ENCODE measurements around the gene STK40.
A peak's percentile ranks its signal among the peaks of the same experiment; 100 is the strongest.

Gene STK40

DNA sequence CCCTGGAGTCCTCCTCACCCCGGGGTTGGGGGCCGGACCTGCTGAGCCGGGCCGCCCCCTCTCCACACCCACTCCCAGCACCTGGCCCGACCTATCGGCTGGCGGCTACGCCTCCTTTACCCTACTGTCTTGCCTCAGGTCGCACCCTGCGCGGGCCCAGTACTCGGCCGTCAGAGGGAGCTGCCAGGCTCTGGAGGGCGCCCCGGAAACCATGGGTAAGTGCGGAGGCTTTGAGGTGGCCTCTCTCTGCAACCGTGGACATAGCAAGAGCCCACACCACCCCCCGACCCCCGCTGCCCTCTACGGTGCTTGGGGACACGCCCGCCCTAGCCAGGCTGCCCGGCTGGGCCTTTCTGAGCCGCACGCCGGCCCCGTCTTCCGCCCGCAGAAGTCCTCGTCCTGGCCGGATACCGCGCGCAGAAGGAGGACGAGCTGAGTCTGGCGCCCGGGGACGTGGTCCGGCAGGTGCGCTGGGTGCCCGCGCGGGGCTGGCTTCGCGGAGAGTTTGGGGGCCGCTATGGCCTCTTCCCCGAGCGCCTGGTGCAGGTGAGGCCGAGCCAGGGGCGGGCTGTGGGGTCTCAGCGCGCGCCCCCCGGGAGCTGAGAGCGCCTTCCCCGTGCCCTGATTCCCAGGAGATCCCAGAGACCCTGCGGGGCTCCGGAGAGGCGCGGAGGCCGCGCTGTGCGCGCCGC is 79.4 kb downstream of the STK40 start, which contains the start of gene SH3D21:
TSS of gene SH3D21 (plus strand) at position 159 of the 692 bp plus-strand sequence. CDS start at position 212, 53 bp downstream.
- DNase-seq, result peak; percentile 69

DNA sequence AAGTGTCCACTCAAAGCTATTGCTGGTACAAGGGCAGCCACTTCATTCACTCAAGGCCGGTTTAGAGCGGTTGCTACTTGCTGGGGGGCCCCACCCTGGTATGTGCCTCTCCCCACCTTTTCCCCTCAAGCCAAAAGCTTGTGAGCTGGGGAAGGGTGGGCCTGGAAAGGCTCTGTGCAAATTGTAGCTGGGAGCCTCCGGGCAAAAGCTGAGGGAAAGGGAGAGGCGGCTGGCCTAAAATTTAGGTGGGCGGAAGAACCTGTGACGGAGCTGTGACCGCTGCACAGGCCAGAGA is 79.9 kb downstream of the STK40 start:
- no peak for DNase-seq

DNA sequence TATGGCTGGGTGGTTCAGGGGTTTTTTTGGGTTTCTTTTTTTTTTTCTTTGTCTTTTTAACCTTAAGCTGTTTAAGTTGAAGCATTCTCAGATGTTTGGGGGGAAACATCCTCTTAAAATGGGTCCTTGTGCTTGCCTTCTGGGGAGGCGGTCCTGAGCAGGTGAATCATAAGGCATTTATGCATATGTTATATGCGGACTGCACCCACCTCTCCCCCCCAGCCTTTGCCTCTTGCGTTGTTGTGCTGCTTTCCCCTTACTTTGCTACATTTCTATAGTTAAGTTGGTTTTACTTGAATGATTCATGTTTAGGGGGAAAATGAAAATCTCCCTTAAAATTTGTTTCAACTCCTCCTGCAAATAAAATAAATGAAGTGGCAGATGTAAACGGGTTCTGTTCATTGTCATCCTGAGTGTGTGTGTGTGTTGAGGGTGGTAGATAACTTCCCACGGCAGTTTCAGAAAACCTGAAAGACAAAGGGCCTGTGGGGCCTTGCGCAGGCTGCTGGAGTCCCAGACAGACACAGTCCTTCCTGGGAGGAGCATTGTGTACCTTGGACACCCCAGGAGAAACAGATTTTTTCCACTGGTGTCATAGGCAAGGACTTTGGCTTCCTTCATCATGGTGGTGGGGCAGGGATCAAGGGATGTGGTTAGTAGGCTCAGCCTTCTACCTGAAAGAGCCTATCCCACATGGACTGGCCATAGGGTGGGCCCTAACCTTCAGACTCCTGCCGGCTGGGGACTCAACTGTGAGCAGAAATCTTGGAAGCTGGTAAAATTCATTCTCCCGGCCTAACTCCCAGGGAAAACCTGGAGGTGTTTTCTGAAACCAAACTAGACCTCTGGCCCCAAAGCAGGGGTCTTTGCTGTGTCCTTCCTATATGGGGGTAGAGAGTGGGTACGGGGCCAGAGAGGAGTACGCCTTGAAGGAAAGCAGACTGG is 80.5 kb downstream of the STK40 start:
- no peak for DNase-seq

DNA sequence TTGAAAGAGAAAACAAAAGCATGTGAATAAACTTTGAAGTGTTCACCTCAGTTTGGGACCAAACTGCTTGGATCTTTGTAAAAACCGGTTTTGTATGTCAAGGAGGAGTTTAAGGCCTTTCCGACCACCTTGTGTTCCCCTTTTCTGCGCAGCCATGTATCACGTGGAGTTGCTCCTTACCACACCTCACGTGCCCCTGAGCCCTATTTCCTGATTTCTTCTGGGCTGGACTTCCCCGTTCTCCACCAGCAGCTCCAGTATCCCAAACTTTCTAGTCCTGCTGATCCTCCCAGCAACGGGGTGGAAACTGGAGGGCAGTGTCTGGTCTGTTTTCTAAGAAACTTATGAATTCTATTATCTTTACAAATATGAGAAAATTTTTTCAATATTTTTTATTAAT is 81.2 kb downstream of the STK40 start:
- no peak for DNase-seq

DNA sequence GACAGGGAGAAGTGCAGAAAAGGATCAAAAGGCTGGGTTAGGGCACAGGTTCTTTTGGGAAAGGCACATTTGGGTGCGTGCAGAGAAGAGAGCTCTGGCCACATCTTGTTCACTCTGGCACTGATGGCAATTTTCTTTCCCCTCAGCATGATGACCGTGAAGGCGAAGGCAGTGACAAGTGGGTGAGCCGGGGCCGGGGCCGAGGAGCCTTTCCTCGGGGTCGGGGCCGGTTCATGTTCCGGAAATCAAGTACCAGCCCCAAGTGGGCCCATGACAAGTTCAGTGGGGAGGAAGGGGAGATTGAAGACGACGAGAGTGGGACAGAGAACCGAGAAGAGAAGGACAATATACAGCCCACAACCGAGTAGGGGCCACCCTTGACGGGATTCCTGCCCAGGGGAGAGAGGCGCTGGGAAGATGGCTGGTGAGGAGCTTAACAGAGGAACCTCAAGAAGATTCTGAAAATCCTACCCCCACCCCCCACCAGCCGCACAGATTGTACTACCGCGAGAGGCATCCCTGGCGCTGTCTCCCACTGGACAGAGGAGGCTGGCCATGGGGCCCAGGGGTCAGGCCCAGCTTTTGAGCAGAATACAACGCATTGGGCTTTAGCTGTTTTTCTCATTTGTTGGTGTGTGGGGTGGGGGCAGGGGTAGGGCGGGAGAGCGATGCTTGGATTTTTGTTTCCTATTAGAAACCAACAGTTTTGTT is 81.9 kb downstream of the STK40 start:
- no peak for DNase-seq

DNA sequence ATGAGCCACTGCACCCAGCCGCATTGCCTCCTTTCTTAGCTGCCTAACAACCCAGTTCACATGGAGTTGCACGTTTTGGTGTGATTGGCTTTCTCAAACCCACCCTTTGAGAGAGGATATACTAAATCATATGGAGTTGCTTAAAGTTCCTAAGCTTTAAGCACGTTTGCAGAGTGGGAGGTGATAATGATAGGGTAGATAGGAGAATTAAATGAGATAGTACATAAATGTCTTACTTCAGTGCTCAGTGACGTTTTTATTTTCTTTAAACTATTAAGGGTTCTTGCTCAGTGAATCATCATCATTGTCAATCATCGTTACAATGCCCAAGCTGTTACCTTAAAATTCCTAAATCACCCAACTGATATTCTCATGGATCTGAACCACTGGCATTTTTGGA is 82.5 kb downstream of the STK40 start:
- DNase-seq, result no peak

DNA sequence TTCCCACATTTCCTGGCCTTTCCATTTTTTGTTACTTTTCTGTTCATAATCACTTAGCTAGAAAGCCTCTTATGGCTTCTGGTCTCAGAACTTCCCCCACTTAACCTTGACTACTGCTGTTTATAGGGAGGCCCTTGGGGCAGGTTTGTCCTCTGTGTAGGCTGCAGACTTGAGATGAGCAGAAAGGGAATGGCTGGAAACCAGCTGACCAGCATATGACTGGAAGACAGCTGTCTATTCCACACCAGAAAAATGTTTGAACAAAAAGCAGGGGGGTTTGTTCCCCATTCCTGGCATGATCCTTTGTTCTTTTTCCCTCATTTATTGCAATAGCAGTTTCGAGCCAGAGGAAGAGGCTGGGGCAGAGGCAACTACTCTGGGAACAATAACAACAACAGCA is 84.5 kb downstream of the STK40 start:
- no peak for DNase-seq

DNA sequence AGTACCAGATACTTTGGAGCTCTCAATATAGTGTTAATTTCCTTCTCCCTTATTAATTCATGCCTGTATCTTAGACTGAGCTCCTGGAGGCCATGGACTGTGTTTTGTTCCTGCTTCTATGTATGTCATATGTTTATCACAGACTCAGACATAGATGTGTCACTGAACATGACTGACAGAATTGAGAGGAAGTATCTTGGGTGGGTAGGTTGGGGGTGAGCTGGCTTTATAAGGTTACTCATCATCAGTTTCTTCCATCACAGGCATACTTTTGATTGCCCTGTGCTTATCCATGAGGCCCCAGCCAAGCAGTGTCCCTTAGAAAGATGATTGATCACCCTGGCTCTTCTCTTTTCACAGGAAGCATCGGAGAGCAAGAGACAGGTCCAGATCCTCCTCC is 85.2 kb downstream of the STK40 start:
- no peak for DNase-seq

DNA sequence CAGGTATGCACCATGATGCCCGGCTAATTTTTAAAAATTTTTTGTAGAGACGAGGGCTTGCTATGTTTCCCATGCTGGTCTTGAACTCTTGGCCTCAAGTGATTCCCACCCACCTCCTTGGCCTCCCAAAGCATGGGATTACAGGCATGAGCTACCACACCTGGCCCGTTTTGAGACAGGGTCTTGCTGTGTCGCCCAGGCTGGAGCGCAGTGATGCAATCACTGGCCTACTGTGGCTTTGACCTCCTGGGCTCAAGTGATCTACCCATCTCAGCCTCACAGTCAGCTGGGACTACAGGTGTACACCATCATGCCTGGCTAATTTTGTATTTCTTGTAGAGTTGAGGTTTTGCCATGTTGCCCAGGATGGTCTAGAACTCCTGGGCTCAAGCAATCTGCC is 87.1 kb downstream of the STK40 start:
- DNase-seq, result no peak

DNA sequence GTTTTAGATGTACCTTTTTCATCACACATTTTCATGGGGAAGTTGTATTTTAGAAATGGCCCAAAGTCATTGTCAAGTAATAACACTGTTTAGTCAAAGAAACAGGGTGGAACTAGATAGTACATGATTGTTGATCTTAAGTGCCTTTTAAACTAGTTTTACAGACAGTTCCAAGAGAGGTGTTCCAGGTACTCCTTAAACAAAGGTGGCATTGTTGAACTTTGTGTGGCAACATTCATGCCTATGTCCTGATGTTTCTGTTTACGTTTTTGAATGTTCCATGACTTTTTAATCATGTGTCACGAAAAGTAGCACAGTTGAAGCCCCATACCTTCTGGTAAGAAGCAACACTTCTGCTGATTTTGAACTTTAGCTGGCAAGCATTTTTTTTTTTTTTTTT is 88.7 kb downstream of the STK40 start:
- no peak for DNase-seq

DNA sequence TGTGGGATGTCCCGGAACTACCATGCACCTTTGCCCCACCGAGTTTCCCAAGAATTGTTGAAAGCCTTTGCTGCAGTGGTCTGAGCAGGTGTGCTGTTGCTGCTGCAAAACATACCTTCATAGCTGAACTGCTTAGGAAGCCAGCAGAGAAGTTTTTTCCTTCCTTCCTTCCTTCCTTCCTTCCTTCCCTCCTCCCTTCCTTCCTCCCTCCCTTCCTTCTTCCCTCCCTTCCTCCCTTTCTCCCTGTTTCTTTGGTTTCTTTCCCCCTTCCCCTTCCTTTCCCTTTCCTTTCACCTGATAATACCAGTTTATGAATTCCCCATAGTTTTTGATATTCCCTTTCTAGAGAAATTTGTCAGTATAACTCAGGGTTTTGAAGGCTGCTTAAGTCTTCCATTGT is 90.3 kb downstream of the STK40 start:
- no peak for DNase-seq

Measured in NCI-H1105 (cell line).